GM18505 (cell line): ENCODE measurements around the gene THRB.

Experiments
- ATAC-seq: cut with Tn5 transposase; IDR thresholded peaks from one replicate; pipeline ENCODE4 v1.9.1; 2021; ENCODE audit not compliant: unreplicated experiment
- POLR2A ChIP-seq: IDR thresholded peaks from 4 replicates; pipeline ENCODE4 v1.6.1; 2011; ENCODE audit warnings: borderline replicate concordance; ENCODE audit not compliant: insufficient read depth, insufficient read length; ENCODE audit errors: extremely low read depth

THRB gene

GRCh38 chr3:24135280-24135679 lies 359.4 kb downstream of the THRB start:
- ATAC-seq, result no peak
- TF ChIP-seq POLR2A, result no peak

- no peak for ATAC-seq
- no peak for TF ChIP-seq POLR2A
Measured at GRCh38 chr3:24133942-24134341, 360.7 kb downstream of the THRB start.

DNA sequence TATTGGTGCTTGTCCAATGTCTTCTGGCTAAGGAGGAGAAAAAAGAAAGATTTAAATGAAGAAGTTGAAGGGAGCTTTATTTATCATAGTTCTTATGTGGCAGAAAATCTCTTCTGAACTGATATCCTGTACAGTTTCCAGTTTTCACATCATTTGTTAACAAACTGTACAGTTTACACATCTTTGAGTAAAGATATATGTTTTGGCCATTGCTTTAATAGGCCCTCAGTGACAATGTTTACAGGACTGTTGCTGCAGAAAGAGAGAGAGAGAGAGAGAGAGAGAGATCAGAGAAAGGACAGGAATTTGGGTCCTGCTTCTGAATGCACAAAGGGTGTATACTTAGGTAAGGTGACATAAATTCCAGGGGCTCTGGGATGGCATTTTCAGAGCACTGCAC lies 361.2 kb downstream of the THRB start:
- no peak for TF ChIP-seq POLR2A
- ATAC-seq, result no peak

GRCh38 chr3:24129549-24129948 lies 365.1 kb downstream of the THRB start:
- no peak for ATAC-seq

DNA sequence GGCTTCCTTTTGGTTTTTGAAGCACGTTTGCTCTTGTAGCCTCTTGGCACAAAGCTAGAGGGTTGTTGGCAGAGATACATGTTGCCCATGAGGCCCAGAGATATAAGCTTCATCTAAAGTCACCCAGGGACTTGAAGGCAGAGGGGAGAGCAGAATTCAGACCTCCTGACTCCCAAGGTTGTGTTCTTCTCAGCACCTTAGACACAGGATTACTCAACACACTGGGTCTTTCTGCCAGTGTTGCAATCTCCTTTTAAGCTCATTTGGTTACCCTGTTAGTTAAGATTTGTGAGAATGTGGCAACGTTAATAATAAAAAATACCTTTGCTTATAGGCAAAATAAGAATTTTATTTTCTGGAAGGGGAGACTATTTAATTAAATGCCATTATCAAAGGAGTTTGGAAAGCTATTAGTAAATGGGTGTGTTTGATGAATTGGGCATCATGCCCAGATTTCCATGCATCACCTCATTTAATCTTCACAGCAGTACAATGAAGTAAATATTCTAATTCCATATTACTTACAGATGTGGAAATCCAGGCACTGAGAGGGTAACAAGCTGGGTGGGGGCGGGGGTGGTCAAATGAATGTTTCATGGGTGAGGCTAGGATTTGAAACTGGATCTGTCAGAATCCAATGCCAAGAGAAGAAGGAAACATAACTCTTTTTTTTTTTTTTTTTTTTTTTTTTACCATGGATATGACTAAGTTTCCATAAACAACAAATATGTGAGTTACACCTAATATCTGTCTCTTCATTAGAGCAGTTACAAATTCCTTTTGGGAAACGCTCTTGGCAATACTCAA lies 366.2 kb downstream of the THRB start:
- no peak for ATAC-seq
- no peak for TF ChIP-seq POLR2A

More at GRCh38 chr3:24129549-24129948, 365.1 kb downstream of the THRB start:
- no peak for TF ChIP-seq POLR2A

- no peak for ATAC-seq
- TF ChIP-seq POLR2A, result no peak
Measured at GRCh38 chr3:24123596-24123995, 371.1 kb downstream of the THRB start.

GRCh38 chr3:24120434-24120833 lies 374.2 kb downstream of the THRB start:
- no peak for ATAC-seq
- TF ChIP-seq POLR2A, result no peak

- no peak for ATAC-seq
- TF ChIP-seq POLR2A, result no peak
Measured at GRCh38 chr3:24119321-24119751, 375.3 kb downstream of the THRB start.

DNA sequence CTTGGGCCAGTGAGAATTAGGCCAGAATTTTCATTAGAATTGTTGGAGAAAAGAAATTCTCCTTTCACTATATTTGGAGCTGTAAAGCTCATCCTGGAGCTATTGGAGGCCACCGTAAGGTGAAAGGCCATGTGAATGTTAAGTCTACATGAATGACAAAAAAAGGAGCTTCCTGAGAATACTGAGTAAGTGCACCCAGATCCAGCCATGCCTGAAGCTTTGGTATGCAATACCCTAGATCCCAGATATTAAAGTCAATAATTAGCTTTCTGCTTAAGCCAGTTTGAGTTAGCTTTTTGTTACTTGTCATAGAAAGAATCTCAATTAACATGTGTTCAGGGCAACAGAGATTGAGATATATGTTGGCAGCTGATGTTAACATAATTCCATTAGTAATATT lies 377.1 kb downstream of the THRB start:
- ATAC-seq, result no peak
- TF ChIP-seq POLR2A, result no peak

DNA sequence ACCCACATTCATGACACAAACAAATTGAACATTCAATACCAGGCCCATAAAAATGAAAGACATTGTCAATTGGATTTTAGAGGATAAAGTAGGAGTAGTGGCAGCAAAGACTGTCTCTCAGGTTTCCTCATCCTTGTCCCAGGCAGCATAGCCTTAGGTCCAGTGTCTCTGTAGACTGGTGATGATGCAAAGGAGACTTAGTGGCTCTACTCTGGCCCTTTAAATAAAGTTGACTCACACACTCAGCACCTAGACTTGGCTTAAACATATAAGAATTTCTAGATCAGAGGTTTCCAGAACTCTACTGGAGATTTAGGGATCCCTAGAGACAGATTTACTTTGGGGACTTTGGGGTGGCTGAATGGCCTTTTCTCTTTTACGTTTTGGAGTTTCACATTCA lies 382.9 kb downstream of the THRB start:
- TF ChIP-seq POLR2A, result no peak
- ATAC-seq, result no peak

- no peak for TF ChIP-seq POLR2A
- no peak for ATAC-seq
Measured at GRCh38 chr3:24110051-24110450, 384.6 kb downstream of the THRB start.

GRCh38 chr3:24101676-24102168 lies 392.9 kb downstream of the THRB start:
- ATAC-seq, result no peak
- no peak for TF ChIP-seq POLR2A

GRCh38 chr3:24100696-24101402 lies 393.8 kb downstream of the THRB start:
- no peak for ATAC-seq
- TF ChIP-seq POLR2A, result no peak
